Activated CD4-positive, alpha-beta T cell treated with anti-CD3 and anti-CD28 coated beads for 36 hours (primary cell): ENCODE data around the gene SLC1A1. TPM values are rescaled to one million over a fixed set of nuclear protein-coding genes. Genes with fewer than 3 reads are reported as not detected.

Source experiments
- ATAC-seq: fragments of 200-7000 bp; cut with Tn5 transposase; one replicate; pipeline ENCODE4 v1.10.0; 2021; ENCODE audit warnings: mild to moderate bottlenecking, moderate library complexity
- CTCF ChIA-PET: fragments of 350-600 bp; sonication (Branson Sonifier 250); formaldehyde crosslinking; loops from one replicate; lab custom pipeline; 2021; ENCODE audit warnings: antibody characterized with exemption; lab: Charles Lee
- POLR2A ChIA-PET: fragments of 350-600 bp; sonication (Branson Sonifier 250); formaldehyde crosslinking; loops from one replicate; lab custom pipeline; 2021; ENCODE audit warnings: antibody characterized with exemption, inconsistent platforms; lab: Charles Lee
- DNase-seq: peaks from one replicate; pipeline ENCODE4 v3.0.0-alpha.2; 2020
- H3K27ac Mint-ChIP-seq: one replicate; pipeline ENCODE4 v1.8.0; 2021; ENCODE audit warnings: mixed read lengths
- H3K27me3 Mint-ChIP-seq: one replicate; pipeline ENCODE4 v1.8.0; 2021; ENCODE audit warnings: mixed read lengths
- H3K36me3 Mint-ChIP-seq: one replicate; pipeline ENCODE4 v1.8.0; 2021; ENCODE audit warnings: low read depth, mixed read lengths
- H3K4me1 Mint-ChIP-seq: one replicate; pipeline ENCODE4 v1.8.0; 2021; ENCODE audit warnings: mixed read lengths
- H3K4me3 Mint-ChIP-seq: one replicate; pipeline ENCODE4 v1.8.0; 2021; ENCODE audit warnings: mild to moderate bottlenecking, moderate library complexity, mixed read lengths
- H3K9me3 Mint-ChIP-seq: one replicate; pipeline ENCODE4 v1.8.0; 2021; ENCODE audit warnings: low read depth, mixed read lengths
- intact Hi-C, 2 experiments: fragments of 100-400 bp; cut with DNase I in 1 of 2; cut with micrococcal nuclease in 1 of 2; formaldehyde crosslinking; loops; one replicate each; pipeline versions ENCODE4 v1.14.2 to v1.15.1; 2022 to 2024; cut with DNase I, micrococcal nuclease
- total RNA-seq, 2 experiments: library from RNA; stranded (reverse); gene quantifications; one replicate each; pipeline ENCODE4 v1.2.3, GENCODE V29; 2021

Gene SLC1A1
- total RNA-seq, 2 experiments from 2014 or later: 0.18 to 0.23 TPM

GRCh38 chr9:4491626-4491975 lies 1.3 kb downstream of the SLC1A1 start:
- Mint-ChIP-seq H3K9me3 (no peaks in the 10 kb centered on the region), H3K27me3 (peaks cover 47% of the 10 kb centered on the region), H3K4me1 (peaks cover 11% of the 10 kb centered on the region), H3K36me3 (no peaks in the 10 kb centered on the region), H3K4me3 (peak overlapping the region; percentile 72), H3K27ac (no peak overlapping the region)
- no peak for DNase-seq
- CTCF ChIA-PET: interaction anchor here (0.7 kb wide), 1 partner anchor 24 kb away, joined by 3 read pairs; no protein-coding TSS in a partner anchor
- intact Hi-C loops: no loop called here
- no peak for ATAC-seq
- POLR2A ChIA-PET: no interaction called here

DNA sequence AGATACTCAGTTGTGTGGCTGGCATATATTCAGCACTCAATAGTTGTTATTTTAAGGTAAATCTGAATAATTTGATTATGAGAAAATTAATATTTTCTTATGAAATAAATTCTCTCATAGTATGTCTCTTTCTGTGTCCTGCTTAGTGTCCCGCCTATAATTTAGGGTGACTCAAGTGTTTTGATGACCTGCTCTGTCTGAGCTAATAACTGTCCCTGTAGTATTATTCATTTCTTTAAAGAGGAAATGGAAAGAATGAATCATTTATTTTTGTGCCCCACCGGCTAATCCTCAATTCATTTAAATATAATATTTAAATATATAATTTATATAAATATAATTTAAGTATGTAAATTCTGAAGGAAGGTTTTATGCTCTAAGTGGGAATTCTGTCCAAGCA lies 4.1 kb downstream of the SLC1A1 start:
- no peaks in the 10 kb centered on the region for H3K9me3 Mint-ChIP-seq
- H3K27ac Mint-ChIP-seq: no peak overlapping the region
- H3K36me3 Mint-ChIP-seq: no peaks in the 10 kb centered on the region
- no peak for DNase-seq
- H3K4me1 Mint-ChIP-seq: peaks cover 9% of the 10 kb centered on the region
- POLR2A ChIA-PET: no interaction called here
- ATAC-seq: no peak
- CTCF ChIA-PET: no interaction called here
- peaks cover 41% of the 10 kb centered on the region for H3K27me3 Mint-ChIP-seq
- no peak overlapping the region for H3K4me3 Mint-ChIP-seq
- intact Hi-C loops: no loop called here

DNA sequence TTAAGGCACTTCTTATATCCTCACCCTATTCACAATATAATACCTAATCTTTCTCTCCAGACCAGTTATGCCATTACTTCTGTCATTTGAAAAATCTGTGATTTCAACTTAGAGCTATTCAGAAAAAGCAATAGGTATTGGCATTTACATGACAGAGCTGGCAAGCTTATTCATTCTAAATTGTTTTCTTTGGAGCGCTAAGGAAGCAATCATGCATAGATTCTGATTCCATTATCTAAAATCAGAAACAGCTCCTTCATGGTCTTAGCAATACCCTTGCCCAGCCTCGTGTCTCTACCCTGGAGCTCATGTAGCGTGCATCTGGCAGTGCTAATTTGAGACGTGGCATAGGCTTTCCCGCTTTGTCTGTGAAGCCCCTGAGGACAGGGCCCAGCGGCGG lies 4.5 kb downstream of the SLC1A1 start:
- Mint-ChIP-seq H3K4me3 (no peak overlapping the region), H3K4me1 (peaks cover 8% of the 10 kb centered on the region), H3K27me3 (peaks cover 36% of the 10 kb centered on the region), H3K36me3 (no peaks in the 10 kb centered on the region), H3K27ac (no peak overlapping the region), H3K9me3 (no peaks in the 10 kb centered on the region)
- no peak for ATAC-seq
- CTCF ChIA-PET: no interaction called here
- POLR2A ChIA-PET: no interaction called here
- DNase-seq: no peak
- intact Hi-C loops: no loop called here

- Mint-ChIP-seq H3K27me3 (peaks cover 34% of the 10 kb centered on the region), H3K36me3 (no peaks in the 10 kb centered on the region), H3K4me3 (no peak overlapping the region), H3K27ac (no peak overlapping the region), H3K9me3 (no peaks in the 10 kb centered on the region), H3K4me1 (peaks cover 7% of the 10 kb centered on the region)
- intact Hi-C loops: no loop called here
- ChIA-PET CTCF (no interaction called here), POLR2A (no interaction called here)
- DNase-seq (no peak), ATAC-seq (no peak)
Observed at GRCh38 chr9:4495537-4495936, 5.3 kb downstream of the SLC1A1 start.

GRCh38 chr9:4496497-4496896 lies 6.2 kb downstream of the SLC1A1 start:
- ChIA-PET CTCF (interaction anchor here (0.6 to 0.7 kb wide), 3 partner anchors 8 to 47 kb away, joined by 3 read pairs; no protein-coding TSS in a partner anchor), POLR2A (no interaction called here)
- DNase-seq: no peak
- H3K4me1 Mint-ChIP-seq: no peaks in the 10 kb centered on the region
- intact Hi-C loops: no loop called here
- H3K27me3 Mint-ChIP-seq: peaks cover 27% of the 10 kb centered on the region
- no peak overlapping the region for H3K27ac Mint-ChIP-seq
- H3K9me3 Mint-ChIP-seq: no peaks in the 10 kb centered on the region
- ATAC-seq: no peak
- H3K4me3 Mint-ChIP-seq: no peak overlapping the region
- H3K36me3 Mint-ChIP-seq: no peaks in the 10 kb centered on the region

DNA sequence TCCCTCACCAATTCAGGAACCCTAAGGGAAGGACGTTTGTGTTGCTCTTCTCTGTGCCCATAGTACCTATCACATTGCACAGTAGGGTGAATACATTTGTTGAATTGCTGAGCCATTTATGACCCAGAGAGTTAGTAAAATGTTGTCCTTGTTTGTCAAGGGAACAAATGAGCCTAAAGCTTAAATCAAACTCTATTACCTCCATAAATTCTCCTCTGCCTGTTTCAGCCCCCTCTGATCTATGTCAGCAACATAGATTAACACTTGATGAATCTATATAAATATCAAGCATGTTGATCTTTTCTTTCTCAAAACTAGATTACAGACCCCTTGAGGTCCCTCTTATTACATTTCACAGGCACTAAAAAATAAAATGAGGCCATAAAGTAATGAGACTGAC lies 7.1 kb downstream of the SLC1A1 start:
- ATAC-seq: no peak
- Mint-ChIP-seq H3K27ac (no peak overlapping the region), H3K27me3 (peaks cover 20% of the 10 kb centered on the region), H3K4me3 (no peak overlapping the region), H3K36me3 (no peaks in the 10 kb centered on the region), H3K9me3 (no peaks in the 10 kb centered on the region), H3K4me1 (no peaks in the 10 kb centered on the region)
- CTCF ChIA-PET: no interaction called here
- POLR2A ChIA-PET: no interaction called here
- intact Hi-C loops: no loop called here
- no peak for DNase-seq

DNA sequence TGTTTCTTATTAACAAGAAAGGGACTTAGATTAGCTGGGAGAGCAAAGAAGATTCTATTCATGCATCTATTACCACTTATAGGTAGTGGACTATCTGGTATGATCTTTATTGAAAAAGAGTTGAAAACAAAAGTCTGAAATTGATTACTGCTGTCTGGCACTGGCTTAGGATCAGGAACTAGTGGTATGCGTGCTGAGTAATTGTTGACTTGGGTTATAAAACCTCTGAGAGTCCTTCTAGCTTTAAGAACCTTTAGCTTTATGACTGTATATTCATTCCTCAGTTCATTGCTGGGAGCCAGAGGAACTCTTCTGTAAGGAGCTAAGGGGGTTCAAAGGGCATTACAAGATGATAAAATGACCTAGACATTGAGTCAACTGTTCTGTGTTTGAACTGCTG lies 7.6 kb downstream of the SLC1A1 start:
- ChIA-PET CTCF (no interaction called here), POLR2A (no interaction called here)
- intact Hi-C loops: no loop called here
- H3K4me1 Mint-ChIP-seq: no peaks in the 10 kb centered on the region
- peaks cover 18% of the 10 kb centered on the region for H3K27me3 Mint-ChIP-seq
- peak; percentile 33 for ATAC-seq
- H3K4me3 Mint-ChIP-seq: no peak overlapping the region
- no peaks in the 10 kb centered on the region for H3K9me3 Mint-ChIP-seq
- H3K27ac Mint-ChIP-seq: no peak overlapping the region
- no peak for DNase-seq
- no peaks in the 10 kb centered on the region for H3K36me3 Mint-ChIP-seq

DNA sequence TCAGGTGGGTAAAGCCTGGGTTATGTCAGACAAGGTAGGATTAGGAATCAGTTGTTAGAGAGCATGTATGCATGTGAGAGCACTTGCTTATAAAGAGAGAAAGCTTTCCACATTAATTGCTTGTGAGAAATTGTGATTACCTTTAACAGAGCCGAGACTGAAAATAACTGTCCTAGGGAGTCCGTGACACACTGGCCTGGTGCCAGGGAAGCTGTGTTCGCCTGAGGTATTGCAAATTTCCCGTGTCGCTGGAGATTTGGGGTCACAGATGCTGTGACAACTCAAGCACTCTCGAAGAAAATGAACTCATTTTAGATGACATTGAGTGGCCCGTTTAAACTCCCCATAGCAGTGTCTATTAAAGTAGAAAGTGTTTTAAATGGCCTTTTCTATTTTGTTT lies 9.6 kb downstream of the SLC1A1 start:
- Mint-ChIP-seq H3K27ac (no peak overlapping the region), H3K4me3 (no peak overlapping the region), H3K9me3 (no peaks in the 10 kb centered on the region), H3K27me3 (peaks cover 14% of the 10 kb centered on the region), H3K36me3 (no peaks in the 10 kb centered on the region), H3K4me1 (no peaks in the 10 kb centered on the region)
- intact Hi-C loops: no loop called here
- POLR2A ChIA-PET: no interaction called here
- CTCF ChIA-PET: interaction anchor here (1.0 kb wide), 1 partner anchor 12 kb away, joined by 3 read pairs; no protein-coding TSS in a partner anchor
- no peak for ATAC-seq
- DNase-seq: no peak

DNA sequence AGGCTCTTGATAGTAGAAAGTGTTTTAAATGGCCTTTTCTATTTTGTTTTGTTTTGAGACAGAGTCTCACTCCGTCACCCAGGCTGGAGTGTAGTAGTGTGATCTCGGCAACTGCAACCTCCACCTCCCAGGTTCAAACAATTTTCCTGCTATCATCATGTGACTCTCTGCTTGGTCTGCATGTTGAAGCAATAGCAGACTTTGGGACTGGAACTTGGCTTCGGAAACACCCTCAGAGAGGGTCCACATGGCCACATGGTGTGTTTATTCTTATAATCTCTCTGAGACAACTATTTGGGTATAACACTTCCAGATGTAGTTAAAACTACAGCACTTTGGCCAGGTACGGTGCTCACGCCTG lies 10.9 kb downstream of the SLC1A1 start:
- Mint-ChIP-seq H3K9me3 (no peaks in the 10 kb centered on the region), H3K27me3 (peaks cover 4% of the 10 kb centered on the region), H3K27ac (no peak overlapping the region), H3K4me3 (no peak overlapping the region), H3K36me3 (no peaks in the 10 kb centered on the region), H3K4me1 (no peaks in the 10 kb centered on the region)
- POLR2A ChIA-PET: no interaction called here
- DNase-seq (no peak), ATAC-seq (no peak)
- intact Hi-C loops: no loop called here
- CTCF ChIA-PET: interaction anchor here (0.8 kb wide), 1 partner anchor 16 kb away, joined by 4 read pairs; no protein-coding TSS in a partner anchor

DNA sequence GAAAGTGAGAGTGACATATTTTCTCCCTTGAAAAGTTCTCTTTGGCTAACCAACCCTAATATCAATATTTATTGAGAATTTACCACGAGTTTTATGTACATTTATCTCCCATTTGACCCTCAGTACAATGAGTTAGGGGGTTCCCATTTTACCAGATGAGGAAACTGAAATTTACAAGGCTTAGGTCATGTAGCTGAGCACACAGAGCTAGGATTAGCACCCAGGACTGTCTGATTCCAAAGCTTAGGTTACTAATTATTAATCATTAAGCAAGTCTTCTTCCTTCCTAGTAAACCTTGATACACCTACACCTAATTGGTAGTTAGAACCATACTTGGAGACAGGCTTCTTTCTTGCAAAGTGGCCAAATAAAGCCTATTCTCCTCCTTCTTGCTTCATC lies 12.2 kb downstream of the SLC1A1 start:
- ATAC-seq (no peak), DNase-seq (no peak)
- no peaks in the 10 kb centered on the region for H3K36me3 Mint-ChIP-seq
- no peaks in the 10 kb centered on the region for H3K4me1 Mint-ChIP-seq
- CTCF ChIA-PET: interaction anchor here (1.0 to 1.3 kb wide), 2 partner anchors 13 to 138 kb away, joined by 3 to 5 read pairs; no protein-coding TSS in a partner anchor
- intact Hi-C loops: no loop called here
- no peak overlapping the region for H3K4me3 Mint-ChIP-seq
- H3K9me3 Mint-ChIP-seq: no peaks in the 10 kb centered on the region
- POLR2A ChIA-PET: interaction anchor here (0.6 kb wide), 1 partner anchor 45 kb away, joined by 3 read pairs; no protein-coding TSS in a partner anchor
- H3K27ac Mint-ChIP-seq: no peak overlapping the region
- H3K27me3 Mint-ChIP-seq: peaks cover 2% of the 10 kb centered on the region

GRCh38 chr9:4503103-4503502 lies 12.8 kb downstream of the SLC1A1 start:
- CTCF ChIA-PET: interaction anchor here (1.0 to 1.3 kb wide), 2 partner anchors 14 to 137 kb away, joined by 3 to 5 read pairs; no protein-coding TSS in a partner anchor
- no peak overlapping the region for H3K27ac Mint-ChIP-seq
- peaks cover 2% of the 10 kb centered on the region for H3K27me3 Mint-ChIP-seq
- H3K4me1 Mint-ChIP-seq: no peaks in the 10 kb centered on the region
- intact Hi-C loops: no loop called here
- ATAC-seq (no peak), DNase-seq (no peak)
- POLR2A ChIA-PET: interaction anchor here (0.6 kb wide), 1 partner anchor 46 kb away, joined by 3 read pairs; no protein-coding TSS in a partner anchor
- H3K36me3 Mint-ChIP-seq: no peaks in the 10 kb centered on the region
- no peaks in the 10 kb centered on the region for H3K9me3 Mint-ChIP-seq
- H3K4me3 Mint-ChIP-seq: no peak overlapping the region

GRCh38 chr9:4504250-4504649 lies 14.0 kb downstream of the SLC1A1 start:
- Mint-ChIP-seq H3K4me1 (no peaks in the 10 kb centered on the region), H3K27ac (no peak overlapping the region), H3K9me3 (no peaks in the 10 kb centered on the region), H3K36me3 (no peaks in the 10 kb centered on the region), H3K4me3 (no peak overlapping the region), H3K27me3 (peaks cover 2% of the 10 kb centered on the region)
- intact Hi-C loops: no loop called here
- ATAC-seq (no peak), DNase-seq (no peak)
- ChIA-PET CTCF (no interaction called here), POLR2A (no interaction called here)
